ENCODE results near the gene OCEL1. TPM values are rescaled to one million over a fixed set of nuclear protein-coding genes. Genes with fewer than 3 reads are reported as not detected.

The OCEL1 gene
- total and polyA plus RNA-seq, 2 of the 13 experiments (the other 11 are each of a cell fraction or from before 2014, with no cell fraction given), result 10.6 to 17.2 TPM

DNA sequence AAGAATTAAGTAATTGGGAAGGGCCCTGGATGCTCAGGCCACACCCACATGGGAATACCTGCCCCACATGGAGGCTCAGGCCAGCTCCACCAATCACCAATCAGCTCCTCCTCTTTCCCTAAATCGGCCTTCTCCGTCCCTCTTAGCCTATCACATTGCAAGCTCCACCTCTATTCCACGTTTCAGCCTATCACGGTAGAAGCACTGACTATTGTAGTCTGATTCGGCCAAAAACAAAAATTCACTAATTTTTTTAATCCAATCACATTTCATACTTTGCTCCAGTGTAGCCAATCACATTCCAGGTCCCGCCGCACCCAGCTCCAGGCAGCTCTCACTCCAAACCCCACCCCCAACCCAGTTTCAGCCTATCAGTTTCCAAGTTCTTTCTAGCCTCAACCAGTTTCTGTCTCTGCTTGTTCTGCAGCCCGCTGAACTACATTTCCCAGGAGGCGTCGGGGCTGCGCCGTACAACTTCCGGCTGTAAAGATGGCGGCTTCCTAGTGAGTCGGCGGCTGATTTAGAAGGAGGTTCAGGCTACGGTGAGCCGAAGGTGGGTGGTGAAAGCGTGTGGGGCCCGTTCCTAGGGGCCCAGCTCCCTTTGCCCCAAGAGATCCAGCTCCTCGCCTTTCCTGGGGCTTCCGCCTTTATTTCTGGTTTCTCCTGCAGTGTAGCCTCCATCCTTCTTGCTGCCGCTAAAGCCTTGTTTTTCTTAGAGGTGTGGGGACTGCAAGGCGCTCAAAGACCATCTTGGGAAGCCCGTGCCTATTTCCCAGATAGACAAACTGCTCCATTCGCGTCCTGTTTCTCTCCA, 41.2 kb downstream of the OCEL1 start, which contains the start of gene BABAM1 (continued):
- TF ChIP-seq PREB (CRISPR knock-in tag; IDR thresholded peaks at IDR 0.05), result no peak
- no peak for TF ChIP-seq ADNP (CRISPR knock-in tag; IDR thresholded peaks at IDR 0.05)
- TF ChIP-seq GABPA (IDR thresholded peaks at IDR 0.05; ENCODE audit: low read depth, low read length), result peak; percentile 84
- TF ChIP-seq GABPA (CRISPR knock-in tag; IDR thresholded peaks at IDR 0.05; ENCODE audit: low read depth), result peak; percentile 99
- TF ChIP-seq ZNF550 (CRISPR knock-in tag; IDR thresholded peaks at IDR 0.05; ENCODE audit: borderline replicate concordance), result no peak
- TF ChIP-seq PRPF4 (IDR thresholded peaks at IDR 0.05; ENCODE audit: low read depth, low read length, poor library complexity, severe bottlenecking), result no peak
- TF ChIP-seq ZNF468 (CRISPR knock-in tag; IDR thresholded peaks at IDR 0.05), result no peak
- TF ChIP-seq ZNF207 (IDR thresholded peaks at IDR 0.05; ENCODE audit: borderline replicate concordance), result no peak
- peak; percentile 80; the same call in 1 of the 2 replicates for TF ChIP-seq FOXK1 (CRISPR knock-in tag; IDR thresholded peaks at IDR 0.05; ENCODE audit: borderline replicate concordance, low read depth)
- no peak for TF ChIP-seq ZNF446 (CRISPR knock-in tag; IDR thresholded peaks at IDR 0.05)
- TF ChIP-seq TBX3 (IDR thresholded peaks at IDR 0.05; ENCODE audit: borderline replicate concordance), result no peak
- TF ChIP-seq ZFP62 (CRISPR knock-in tag; IDR thresholded peaks at IDR 0.05), result no peak
- no peak for TF ChIP-seq SYNCRIP (IDR thresholded peaks at IDR 0.05; ENCODE audit: insufficient read depth, low read depth, low read length)
- TF ChIP-seq ZSCAN30 (CRISPR knock-in tag; IDR thresholded peaks at IDR 0.05), result no peak
- TF ChIP-seq, protein P1, sequence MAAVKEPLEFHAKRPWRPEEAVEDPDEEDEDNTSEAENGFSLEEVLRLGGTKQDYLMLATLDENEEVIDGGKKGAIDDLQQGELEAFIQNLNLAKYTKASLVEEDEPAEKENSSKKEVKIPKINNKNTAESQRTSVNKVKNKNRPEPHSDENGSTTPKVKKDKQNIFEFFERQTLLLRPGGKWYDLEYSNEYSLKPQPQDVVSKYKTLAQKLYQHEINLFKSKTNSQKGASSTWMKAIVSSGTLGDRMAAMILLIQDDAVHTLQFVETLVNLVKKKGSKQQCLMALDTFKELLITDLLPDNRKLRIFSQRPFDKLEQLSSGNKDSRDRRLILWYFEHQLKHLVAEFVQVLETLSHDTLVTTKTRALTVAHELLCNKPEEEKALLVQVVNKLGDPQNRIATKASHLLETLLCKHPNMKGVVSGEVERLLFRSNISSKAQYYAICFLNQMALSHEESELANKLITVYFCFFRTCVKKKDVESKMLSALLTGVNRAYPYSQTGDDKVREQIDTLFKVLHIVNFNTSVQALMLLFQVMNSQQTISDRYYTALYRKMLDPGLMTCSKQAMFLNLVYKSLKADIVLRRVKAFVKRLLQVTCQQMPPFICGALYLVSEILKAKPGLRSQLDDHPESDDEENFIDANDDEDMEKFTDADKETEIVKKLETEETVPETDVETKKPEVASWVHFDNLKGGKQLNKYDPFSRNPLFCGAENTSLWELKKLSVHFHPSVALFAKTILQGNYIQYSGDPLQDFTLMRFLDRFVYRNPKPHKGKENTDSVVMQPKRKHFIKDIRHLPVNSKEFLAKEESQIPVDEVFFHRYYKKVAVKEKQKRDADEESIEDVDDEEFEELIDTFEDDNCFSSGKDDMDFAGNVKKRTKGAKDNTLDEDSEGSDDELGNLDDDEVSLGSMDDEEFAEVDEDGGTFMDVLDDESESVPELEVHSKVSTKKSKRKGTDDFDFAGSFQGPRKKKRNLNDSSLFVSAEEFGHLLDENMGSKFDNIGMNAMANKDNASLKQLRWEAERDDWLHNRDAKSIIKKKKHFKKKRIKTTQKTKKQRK (IDR thresholded peaks at IDR 0.05; ENCODE audit: low read length), result peak; percentile 48; the same call in 1 of the 2 replicates
- 0 out of 2 replicates have a peak, but pooled peaks have one; percentile 36 for TF ChIP-seq AHR (CRISPR knock-in tag; IDR thresholded peaks at IDR 0.05)
- TF ChIP-seq RNF219 (CRISPR knock-in tag; IDR thresholded peaks at IDR 0.05), result no peak
- no peak for TF ChIP-seq ZBTB10 (CRISPR knock-in tag; IDR thresholded peaks at IDR 0.05; ENCODE audit: borderline replicate concordance)
- no peak for TF ChIP-seq PCBP2 (optimal IDR thresholded peaks at IDR 0.05; ENCODE audit: low read depth, low read length, poor library complexity, severe bottlenecking)

Measured in HepG2 (cell line).